HepG2 (cell line): Measurements from ENCODE around the gene ITGA7. TPM values are rescaled to one million over a fixed set of nuclear protein-coding genes. Genes with fewer than 3 reads are reported as not detected.
A peak's percentile ranks its signal among the peaks of the same experiment; 100 is the strongest.

ENCODE experiments used
- CBFB ChIP-seq: sonication (generic); formaldehyde crosslinking; IDR thresholded peaks from 2 replicates; pipeline ENCODE4 v1.4.0; 2020; ENCODE audit warnings: missing genetic modification reagents
- CENPT ChIP-seq: sonication (generic); formaldehyde crosslinking; IDR thresholded peaks from 2 replicates; pipeline ENCODE4 v1.8.0; 2022; ENCODE audit warnings: low read depth, mild to moderate bottlenecking, moderate library complexity, missing genetic modification reagents
- CHCHD3 ChIP-seq: sonication (generic); formaldehyde crosslinking; IDR thresholded peaks from 2 replicates; pipeline ENCODE4 v1.8.0; 2022; ENCODE audit warnings: mild to moderate bottlenecking, missing genetic modification reagents, moderate library complexity
- FOXK2 ChIP-seq: fragments of 450-650 bp; IDR thresholded peaks from 2 replicates; pipeline ENCODE4 v1.6.1; 2016
- HES4 ChIP-seq: sonication (generic); formaldehyde crosslinking; IDR thresholded peaks from 2 replicates; pipeline ENCODE4 v1.9.0; 2021; ENCODE audit warnings: mild to moderate bottlenecking, missing genetic modification reagents, borderline replicate concordance
- HIVEP1 ChIP-seq: sonication (generic); formaldehyde crosslinking; IDR thresholded peaks from 2 replicates; pipeline ENCODE4 v1.4.0; 2020; ENCODE audit warnings: mild to moderate bottlenecking, missing genetic modification reagents
- HNF4G ChIP-seq, 2 experiments: sonication (generic) in 1 of 2; formaldehyde crosslinking in 1 of 2; IDR thresholded peaks; 2 replicates each; pipeline versions ENCODE4 v1.4.0 to v1.6.1; 2011 to 2020; ENCODE audit warnings: borderline replicate concordance in 2 of 2, low read depth in 2 of 2, mild to moderate bottlenecking in 2 of 2, low read length in 1 of 2, missing genetic modification reagents in 1 of 2, moderate library complexity in 1 of 2
- JARID2 ChIP-seq: sonication (generic); formaldehyde crosslinking; IDR thresholded peaks from 2 replicates; pipeline ENCODE4 v1.8.1; 2023; ENCODE audit warnings: missing genetic modification reagents, inconsistent platforms; ENCODE audit not compliant: insufficient replicate concordance
- MBD4 ChIP-seq: IDR thresholded peaks from 2 replicates; pipeline ENCODE4 v1.6.1; 2012; ENCODE audit warnings: low read length, inconsistent platforms, borderline replicate concordance
- MED13 ChIP-seq: sonication (generic); formaldehyde crosslinking; IDR thresholded peaks from 2 replicates; pipeline ENCODE4 v1.5.0; 2020; ENCODE audit warnings: missing genetic modification reagents
- MLLT10 ChIP-seq: sonication (generic); formaldehyde crosslinking; IDR thresholded peaks from 2 replicates; pipeline ENCODE4 v1.4.0; 2020; ENCODE audit warnings: missing genetic modification reagents
- PHF8 ChIP-seq: sonication (generic); formaldehyde crosslinking; IDR thresholded peaks from 2 replicates; pipeline ENCODE4 v1.5.0; 2020; ENCODE audit warnings: missing genetic modification reagents
- RXRA ChIP-seq: sonication (generic); formaldehyde crosslinking; IDR thresholded peaks from 2 replicates; pipeline ENCODE4 v1.5.1; 2020; ENCODE audit warnings: missing genetic modification reagents
- TBP ChIP-seq: sonication (generic); formaldehyde crosslinking; IDR thresholded peaks from 2 replicates; pipeline ENCODE4 v1.5.0; 2020; ENCODE audit warnings: missing genetic modification reagents
- ZFP82 ChIP-seq: sonication (generic); formaldehyde crosslinking; IDR thresholded peaks from 2 replicates; pipeline ENCODE4 v1.5.1; 2020; ENCODE audit warnings: mild to moderate bottlenecking, missing genetic modification reagents, borderline replicate concordance
- ZNF10 ChIP-seq: sonication (generic); formaldehyde crosslinking; IDR thresholded peaks from 2 replicates; pipeline ENCODE4 v1.4.0; 2020; ENCODE audit warnings: mild to moderate bottlenecking, low read depth, missing genetic modification reagents, borderline replicate concordance
- ZNF441 ChIP-seq: sonication (generic); formaldehyde crosslinking; IDR thresholded peaks from 2 replicates; pipeline ENCODE4 v1.7.0; 2021; ENCODE audit warnings: missing genetic modification reagents, borderline replicate concordance
- ZNF674 ChIP-seq: sonication (generic); formaldehyde crosslinking; IDR thresholded peaks from 2 replicates; pipeline ENCODE4 v1.5.0; 2020; ENCODE audit warnings: low read depth, mild to moderate bottlenecking, missing genetic modification reagents
- ZNF788 ChIP-seq: sonication (generic); formaldehyde crosslinking; IDR thresholded peaks from 2 replicates; pipeline ENCODE4 v1.5.0; 2020; ENCODE audit warnings: mild to moderate bottlenecking, missing genetic modification reagents, borderline replicate concordance
- polyA plus RNA-seq, 8 experiments: library from polyadenylated mRNA; depleted of rRNA in 3 of 8; stranded (reverse) in 7 of 8; unstranded in 1 of 8; fragments of >200 nt; fragmentation: Illumina TruSeq in 4 of 8; extraction: Trizol in 4 of 8; gene quantifications; 2 replicates each; pipeline versions ENCODE4 v1.2.1 to v1.2.3, GENCODE V29; 2011 to 2016; ENCODE audit warnings: low read depth in 4 of 8, missing spikeins in 1 of 8, mixed read lengths in 1 of 8; ENCODE audit not compliant: insufficient read depth in 1 of 8
- total RNA-seq, 5 experiments: library from RNA; depleted of rRNA; stranded (reverse); fragments of >200 nt; fragmentation: Illumina TruSeq; extraction: Trizol; gene quantifications; 2 replicates each; pipeline ENCODE4 v1.2.3, GENCODE V29; 2016; ENCODE audit warnings: low read depth in 1 of 5
- TF ChIP-seq, protein P1 (sequence below): sonication (generic); formaldehyde crosslinking; IDR thresholded peaks from 2 replicates; pipeline ENCODE4 v1.4.0; 2020; ENCODE audit warnings: missing genetic modification reagents
- TF ChIP-seq, protein P2 (sequence below): sonication (generic); formaldehyde crosslinking; IDR thresholded peaks from 2 replicates; pipeline ENCODE4 v1.4.0; 2020; ENCODE audit warnings: low read depth, missing genetic modification reagents
- TF ChIP-seq, protein P3 (sequence below): sonication (generic); formaldehyde crosslinking; IDR thresholded peaks from 2 replicates; pipeline ENCODE4 v1.8.1; 2023; ENCODE audit warnings: mild to moderate bottlenecking, inconsistent platforms, moderate library complexity, missing genetic modification reagents, borderline replicate concordance
- TF ChIP-seq, protein P4 (sequence below): fragments of 450-650 bp; IDR thresholded peaks from 2 replicates; pipeline ENCODE4 v1.6.1; 2016

The ITGA7 gene
- total and polyA plus RNA-seq, 2 of the 13 experiments (the other 11 are each of a cell fraction or from before 2014, with no cell fraction given): 0.65 to 0.75 TPM

DNA sequence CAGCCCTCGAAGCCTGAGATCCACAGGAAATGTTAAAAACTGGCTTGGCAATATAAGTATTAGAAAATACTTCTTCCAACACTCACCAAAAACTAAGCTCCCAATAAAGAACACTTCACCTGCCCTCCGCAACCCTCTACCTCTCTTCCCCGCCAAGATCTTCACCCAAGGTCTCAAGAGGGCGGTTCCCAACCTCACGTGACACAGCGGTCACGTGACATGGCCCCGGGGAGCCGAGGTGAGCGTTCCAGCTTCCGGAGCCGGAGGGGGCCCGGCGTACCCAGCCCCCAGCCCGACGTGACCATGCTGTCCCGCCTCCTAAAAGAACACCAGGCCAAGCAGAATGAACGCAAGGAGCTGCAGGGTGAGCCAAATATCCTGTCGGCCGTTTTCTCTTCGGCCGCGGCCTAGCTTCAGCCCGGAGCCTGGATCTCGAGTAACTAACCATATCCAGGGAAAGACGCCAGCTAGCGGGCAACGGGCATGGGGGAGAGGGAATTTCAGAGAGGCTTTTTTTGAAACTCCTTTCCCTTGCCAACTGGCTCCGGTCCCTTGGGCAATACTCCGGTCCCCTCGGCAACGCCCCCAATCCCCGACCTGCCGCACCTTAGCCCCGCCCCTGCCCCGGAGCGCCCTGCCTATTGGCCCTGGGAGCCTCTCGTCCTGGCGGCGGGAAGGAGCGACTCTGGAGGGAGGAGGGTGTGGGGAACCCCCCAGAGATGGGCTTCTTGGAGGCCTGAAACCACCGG is 8.3 kb upstream of the ITGA7 start, which contains the start of gene BLOC1S1 (continued):
- TF ChIP-seq PHF8 (CRISPR knock-in tag): peak; percentile 95
- no peak for TF ChIP-seq TBP (CRISPR knock-in tag)
- peak; percentile 84 for TF ChIP-seq CBFB
- peak; percentile 45; the same call in 1 of the 2 replicates for TF ChIP-seq ZNF441 (CRISPR knock-in tag)
- no peak for TF ChIP-seq HNF4G (IDR thresholded peaks at IDR 0.05; ENCODE audit: borderline replicate concordance, low read depth, low read length)
- no peak; the same call in 1 of the 2 replicates for TF ChIP-seq HNF4G (CRISPR knock-in tag; IDR thresholded peaks at IDR 0.05; ENCODE audit: borderline replicate concordance, low read depth)
- peak; percentile 61; the same call in 1 of the 2 replicates for TF ChIP-seq RXRA (CRISPR knock-in tag)
- no peak for TF ChIP-seq JARID2
- TF ChIP-seq MED13 (CRISPR knock-in tag): no peak
- peak; percentile 92; the same call in 1 of the 2 replicates for TF ChIP-seq ZNF788 (CRISPR knock-in tag)
- TF ChIP-seq, protein P1, sequence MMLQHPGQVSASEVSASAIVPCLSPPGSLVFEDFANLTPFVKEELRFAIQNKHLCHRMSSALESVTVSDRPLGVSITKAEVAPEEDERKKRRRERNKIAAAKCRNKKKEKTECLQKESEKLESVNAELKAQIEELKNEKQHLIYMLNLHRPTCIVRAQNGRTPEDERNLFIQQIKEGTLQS (CRISPR knock-in tag): peak; percentile 21; the same call in 1 of the 2 replicates
- no peak for TF ChIP-seq MLLT10 (CRISPR knock-in tag)
- TF ChIP-seq MBD4: no peak
- TF ChIP-seq, protein P2, sequence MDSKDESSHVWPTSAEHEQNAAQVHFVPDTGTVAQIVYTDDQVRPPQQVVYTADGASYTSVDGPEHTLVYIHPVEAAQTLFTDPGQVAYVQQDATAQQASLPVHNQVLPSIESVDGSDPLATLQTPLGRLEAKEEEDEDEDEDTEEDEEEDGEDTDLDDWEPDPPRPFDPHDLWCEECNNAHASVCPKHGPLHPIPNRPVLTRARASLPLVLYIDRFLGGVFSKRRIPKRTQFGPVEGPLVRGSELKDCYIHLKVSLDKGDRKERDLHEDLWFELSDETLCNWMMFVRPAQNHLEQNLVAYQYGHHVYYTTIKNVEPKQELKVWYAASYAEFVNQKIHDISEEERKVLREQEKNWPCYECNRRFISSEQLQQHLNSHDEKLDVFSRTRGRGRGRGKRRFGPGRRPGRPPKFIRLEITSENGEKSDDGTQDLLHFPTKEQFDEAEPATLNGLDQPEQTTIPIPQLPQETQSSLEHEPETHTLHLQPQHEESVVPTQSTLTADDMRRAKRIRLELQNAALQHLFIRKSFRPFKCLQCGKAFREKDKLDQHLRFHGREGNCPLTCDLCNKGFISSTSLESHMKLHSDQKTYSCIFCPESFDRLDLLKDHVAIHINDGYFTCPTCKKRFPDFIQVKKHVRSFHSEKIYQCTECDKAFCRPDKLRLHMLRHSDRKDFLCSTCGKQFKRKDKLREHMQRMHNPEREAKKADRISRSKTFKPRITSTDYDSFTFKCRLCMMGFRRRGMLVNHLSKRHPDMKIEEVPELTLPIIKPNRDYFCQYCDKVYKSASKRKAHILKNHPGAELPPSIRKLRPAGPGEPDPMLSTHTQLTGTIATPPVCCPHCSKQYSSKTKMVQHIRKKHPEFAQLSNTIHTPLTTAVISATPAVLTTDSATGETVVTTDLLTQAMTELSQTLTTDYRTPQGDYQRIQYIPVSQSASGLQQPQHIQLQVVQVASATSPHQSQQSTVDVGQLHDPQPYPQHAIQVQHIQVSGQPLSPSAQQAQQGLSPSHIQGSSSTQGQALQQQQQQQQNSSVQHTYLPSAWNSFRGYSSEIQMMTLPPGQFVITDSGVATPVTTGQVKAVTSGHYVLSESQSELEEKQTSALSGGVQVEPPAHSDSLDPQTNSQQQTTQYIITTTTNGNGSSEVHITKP: peak; percentile 35; the same call in 1 of the 2 replicates
- TF ChIP-seq, protein P3, sequence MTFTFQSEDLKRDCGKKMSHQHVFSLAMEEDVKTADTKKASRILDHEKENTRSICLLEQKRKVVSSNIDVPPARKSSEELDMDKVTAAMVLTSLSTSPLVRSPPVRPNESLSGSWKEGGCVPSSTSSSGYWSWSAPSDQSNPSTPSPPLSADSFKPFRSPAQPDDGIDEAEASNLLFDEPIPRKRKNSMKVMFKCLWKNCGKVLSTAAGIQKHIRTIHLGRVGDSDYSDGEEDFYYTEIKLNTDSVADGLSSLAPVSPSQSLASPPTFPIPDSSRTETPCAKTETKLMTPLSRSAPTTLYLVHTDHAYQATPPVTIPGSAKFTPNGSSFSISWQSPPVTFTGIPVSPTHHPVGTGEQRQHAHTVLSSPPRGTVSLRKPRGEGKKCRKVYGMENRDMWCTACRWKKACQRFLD (CRISPR knock-in tag): no peak; the same call in 1 of the 2 replicates
- no peak for TF ChIP-seq FOXK2
- TF ChIP-seq ZNF674: no peak
- no peak for TF ChIP-seq CENPT (CRISPR knock-in tag)
- TF ChIP-seq ZFP82: no peak
- no peak for TF ChIP-seq HIVEP1
- TF ChIP-seq, protein P4, sequence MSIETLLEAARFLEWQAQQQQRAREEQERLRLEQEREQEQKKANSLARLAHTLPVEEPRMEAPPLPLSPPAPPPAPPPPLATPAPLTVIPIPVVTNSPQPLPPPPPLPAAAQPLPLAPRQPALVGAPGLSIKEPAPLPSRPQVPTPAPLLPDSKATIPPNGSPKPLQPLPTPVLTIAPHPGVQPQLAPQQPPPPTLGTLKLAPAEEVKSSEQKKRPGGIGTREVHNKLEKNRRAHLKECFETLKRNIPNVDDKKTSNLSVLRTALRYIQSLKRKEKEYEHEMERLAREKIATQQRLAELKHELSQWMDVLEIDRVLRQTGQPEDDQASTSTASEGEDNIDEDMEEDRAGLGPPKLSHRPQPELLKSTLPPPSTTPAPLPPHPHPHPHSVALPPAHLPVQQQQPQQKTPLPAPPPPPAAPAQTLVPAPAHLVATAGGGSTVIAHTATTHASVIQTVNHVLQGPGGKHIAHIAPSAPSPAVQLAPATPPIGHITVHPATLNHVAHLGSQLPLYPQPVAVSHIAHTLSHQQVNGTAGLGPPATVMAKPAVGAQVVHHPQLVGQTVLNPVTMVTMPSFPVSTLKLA: peak; percentile 56
- no peak for TF ChIP-seq CHCHD3
- TF ChIP-seq ZNF10 (CRISPR knock-in tag): no peak
- TF ChIP-seq HES4: no peak
